ENCODE results near the gene KIAA0586.
A peak's percentile ranks its signal among the peaks of the same experiment; 100 is the strongest.
"Not testable (repeated sequence)": the region's sequence is repeated elsewhere in the genome, so short reads cannot be mapped to it uniquely, and the experiment has no call there.

KIAA0586 gene

GRCh38 chr14:58464652-58465051 lies 37.1 kb downstream of the KIAA0586 start:
- DNase-seq (ENCODE audit: low spot score), result no peak

GRCh38 chr14:58465421-58465820 lies 37.9 kb downstream of the KIAA0586 start:
- no peak for DNase-seq (ENCODE audit: low spot score)

GRCh38 chr14:58466459-58466858 lies 38.9 kb downstream of the KIAA0586 start:
- DNase-seq (ENCODE audit: low spot score), result no peak

- DNase-seq (ENCODE audit: low spot score), result no peak
Observed at GRCh38 chr14:58467575-58467974, 40.1 kb downstream of the KIAA0586 start.

- DNase-seq (ENCODE audit: low spot score), result no peak
Observed at GRCh38 chr14:58469309-58469708, 41.8 kb downstream of the KIAA0586 start.

- no peak for DNase-seq (ENCODE audit: low spot score)
Observed at GRCh38 chr14:58476320-58476719, 48.8 kb downstream of the KIAA0586 start.

DNA sequence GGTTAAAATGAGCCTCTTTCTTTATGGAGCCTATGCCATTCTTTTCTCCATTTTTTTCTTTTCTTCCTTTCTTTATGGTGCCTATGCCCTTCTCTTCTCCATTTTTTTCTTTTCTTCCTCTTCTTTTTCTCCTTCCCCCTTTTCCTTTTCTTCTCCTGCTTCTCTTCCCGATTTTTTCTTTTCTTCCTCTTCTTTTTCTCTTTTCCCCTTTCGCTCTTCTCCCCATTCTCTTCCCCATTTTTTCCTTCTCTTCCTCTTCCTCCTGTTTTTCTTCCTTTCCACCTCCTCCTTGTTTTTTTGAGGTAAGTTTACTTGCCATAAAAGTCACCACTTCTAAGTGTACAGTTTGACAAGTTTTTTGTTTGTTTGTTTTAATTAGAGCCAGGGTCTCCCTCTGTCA lies 50.1 kb downstream of the KIAA0586 start:
- no peak for DNase-seq (ENCODE audit: low spot score)

DNA sequence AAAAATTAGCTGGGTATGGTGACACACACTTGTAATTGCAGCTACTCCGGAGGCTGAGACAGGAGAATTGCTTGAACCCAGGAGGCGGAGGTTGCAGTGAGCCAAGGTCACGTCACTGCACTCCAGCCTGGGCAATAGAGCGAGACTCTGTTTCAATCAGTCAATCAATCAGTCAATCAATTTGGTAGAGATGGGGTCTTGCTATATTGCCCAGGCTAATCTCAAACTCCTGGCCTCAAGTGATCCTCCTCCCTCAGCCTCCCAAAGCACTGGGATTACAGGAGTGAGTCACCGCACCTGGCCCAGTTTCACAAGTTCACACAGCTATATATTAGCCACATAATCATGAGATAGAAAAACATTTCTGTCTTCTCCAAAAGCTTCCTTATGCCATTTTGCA lies 50.8 kb downstream of the KIAA0586 start:
- DNase-seq (ENCODE audit: low spot score), result not testable (repeated sequence)

- DNase-seq (ENCODE audit: low spot score), result no peak
Observed at GRCh38 chr14:58479975-58480374, 52.5 kb downstream of the KIAA0586 start.

DNA sequence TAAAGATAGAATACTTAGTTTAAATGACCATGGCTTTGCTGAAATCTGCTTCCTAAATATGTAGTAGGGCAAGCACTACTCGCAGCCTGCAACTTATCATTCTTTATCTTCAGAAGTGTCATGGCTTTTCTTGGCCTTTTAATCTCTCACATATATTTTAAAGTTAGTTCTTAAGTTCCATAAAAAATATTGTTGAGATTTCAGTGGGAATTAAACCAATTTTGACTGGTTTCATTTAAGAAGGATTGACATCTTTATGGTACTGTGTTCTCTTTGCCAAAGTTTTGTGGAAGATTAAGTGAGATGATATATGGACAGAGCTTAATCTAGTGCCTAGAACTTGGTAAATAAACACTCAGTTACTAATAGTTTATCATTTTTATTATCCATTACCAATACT lies 56.7 kb downstream of the KIAA0586 start:
- DNase-seq (ENCODE audit: low spot score), result no peak

DNA sequence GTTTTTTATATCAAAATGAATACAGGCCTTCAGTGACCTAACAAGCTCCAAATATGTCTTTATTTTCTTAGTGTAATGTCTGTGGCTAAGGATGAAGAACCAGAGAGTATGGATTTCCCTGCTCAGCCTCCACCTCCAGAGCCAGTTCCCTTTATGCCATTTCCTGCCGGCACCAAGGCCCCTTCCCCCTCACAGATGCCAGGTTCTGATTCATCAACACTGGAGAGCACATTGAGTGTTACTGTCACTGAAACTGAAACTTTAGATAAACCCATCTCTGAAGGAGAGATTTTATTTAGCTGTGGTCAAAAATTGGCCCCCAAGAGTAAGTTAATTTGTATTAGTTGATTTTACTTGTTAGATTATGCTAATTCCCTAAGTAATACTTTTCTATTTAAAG lies 61.0 kb downstream of the KIAA0586 start:
- no peak for DNase-seq (ENCODE audit: low spot score)

DNA sequence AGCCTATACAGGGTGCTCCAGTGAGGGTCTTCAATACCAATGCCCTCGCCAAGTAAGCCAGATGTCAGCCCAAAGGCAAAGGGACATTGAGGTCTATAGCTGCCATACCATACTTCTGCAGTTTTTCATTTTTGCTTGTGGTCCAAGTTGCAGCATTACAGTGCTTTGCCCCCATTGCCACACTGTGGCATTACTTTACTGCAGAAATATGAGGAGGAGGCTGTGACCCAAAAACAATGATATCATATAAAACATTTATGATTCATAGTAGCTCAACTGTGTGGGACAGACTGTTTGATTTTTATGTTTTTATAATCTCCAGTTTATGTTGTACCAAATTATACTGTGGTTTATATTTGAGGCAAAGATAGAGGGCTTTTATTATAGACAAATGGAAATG lies 64.1 kb downstream of the KIAA0586 start:
- no peak for DNase-seq (ENCODE audit: low spot score)

GRCh38 chr14:58492044-58492443 lies 64.5 kb downstream of the KIAA0586 start:
- no peak for DNase-seq (ENCODE audit: low spot score)

GRCh38 chr14:58501214-58501816 lies 73.8 kb downstream of the KIAA0586 start:
- DNase-seq (ENCODE audit: low spot score), result peak; percentile 50

DNA sequence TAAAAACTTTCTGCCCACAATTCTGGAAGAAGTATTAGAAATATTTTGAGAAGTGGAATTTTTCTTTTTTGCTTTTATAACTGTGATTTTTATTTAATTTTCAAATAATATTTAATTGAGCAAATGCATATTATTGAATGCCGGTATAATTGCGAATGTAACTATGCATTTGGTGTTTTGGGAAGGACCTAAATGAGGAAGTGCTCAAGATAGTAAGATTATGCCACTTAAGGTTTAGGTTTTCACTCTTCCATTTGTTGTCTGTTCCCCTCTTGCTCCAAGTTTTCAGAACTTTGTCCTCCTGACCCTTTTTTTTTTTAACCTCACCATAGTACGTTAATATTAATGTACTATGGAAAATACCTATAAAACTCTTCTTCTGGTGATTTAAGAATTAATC lies 85.8 kb downstream of the KIAA0586 start:
- no peak for DNase-seq (ENCODE audit: low spot score)

GRCh38 chr14:58517592-58517991 lies 90.1 kb downstream of the KIAA0586 start:
- DNase-seq (ENCODE audit: low spot score), result no peak

DNA sequence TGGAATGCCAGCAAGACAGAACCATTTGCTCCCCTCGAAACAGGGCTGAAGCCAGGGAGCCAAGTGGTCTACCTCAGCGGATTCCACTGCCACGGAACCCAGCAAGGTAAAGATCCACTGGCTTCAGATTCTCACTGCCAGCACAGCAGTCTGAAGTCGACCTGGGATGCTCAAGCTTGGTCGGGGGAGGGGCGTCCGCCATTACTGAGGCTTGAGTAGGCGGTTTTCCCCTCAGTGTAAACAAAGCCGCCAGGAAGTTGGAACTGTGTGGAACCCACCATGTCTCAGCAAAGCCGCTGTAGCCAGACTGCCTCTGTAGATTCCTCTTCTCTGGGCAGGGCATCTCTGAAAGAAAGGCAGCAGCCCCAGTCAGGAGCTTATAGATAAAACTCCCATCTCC lies 98.2 kb downstream of the KIAA0586 start:
- DNase-seq (ENCODE audit: low spot score), result not testable (repeated sequence)

GRCh38 chr14:58533446-58533845 lies 105.9 kb downstream of the KIAA0586 start:
- no peak for DNase-seq (ENCODE audit: low spot score)

DNA sequence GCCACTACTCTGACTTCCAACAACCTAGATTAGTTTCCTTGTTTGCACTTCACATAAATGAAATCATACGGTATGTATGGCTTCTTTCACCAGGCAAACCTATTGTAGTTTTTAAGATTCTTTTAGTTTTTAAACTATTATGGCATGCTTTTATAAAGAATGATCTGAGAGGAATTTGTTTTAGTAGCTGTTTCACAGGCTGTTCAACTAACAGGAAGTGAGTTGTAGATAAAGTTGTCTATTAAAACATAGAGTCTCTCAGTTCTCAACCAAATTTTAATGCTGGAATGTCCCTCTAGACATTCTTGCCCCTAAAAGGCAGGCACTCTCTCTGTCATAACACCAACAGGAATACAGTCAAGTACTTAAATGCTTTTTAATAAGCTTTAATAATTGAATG lies 107.5 kb downstream of the KIAA0586 start:
- no peak for DNase-seq (ENCODE audit: low spot score)

DNA sequence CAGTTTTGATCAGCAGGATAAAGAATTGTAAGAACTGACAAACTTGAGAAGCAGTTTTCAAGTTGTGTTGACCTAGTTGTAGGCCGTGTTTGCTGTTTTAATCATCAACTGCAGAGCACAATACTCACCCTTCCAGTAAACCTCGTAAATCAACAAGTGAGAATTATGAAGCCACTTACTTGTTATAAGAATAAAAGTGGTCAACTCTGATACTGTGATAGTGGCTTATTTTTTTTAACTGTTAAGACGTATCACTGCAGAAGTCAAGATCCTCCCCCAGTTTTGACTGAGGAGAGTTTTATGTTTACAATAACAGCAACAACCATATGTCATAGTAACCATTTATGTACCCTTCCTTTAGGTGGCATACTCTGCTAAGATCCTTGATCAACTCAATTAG lies 109.5 kb downstream of the KIAA0586 start:
- DNase-seq (ENCODE audit: low spot score), result no peak

DNA sequence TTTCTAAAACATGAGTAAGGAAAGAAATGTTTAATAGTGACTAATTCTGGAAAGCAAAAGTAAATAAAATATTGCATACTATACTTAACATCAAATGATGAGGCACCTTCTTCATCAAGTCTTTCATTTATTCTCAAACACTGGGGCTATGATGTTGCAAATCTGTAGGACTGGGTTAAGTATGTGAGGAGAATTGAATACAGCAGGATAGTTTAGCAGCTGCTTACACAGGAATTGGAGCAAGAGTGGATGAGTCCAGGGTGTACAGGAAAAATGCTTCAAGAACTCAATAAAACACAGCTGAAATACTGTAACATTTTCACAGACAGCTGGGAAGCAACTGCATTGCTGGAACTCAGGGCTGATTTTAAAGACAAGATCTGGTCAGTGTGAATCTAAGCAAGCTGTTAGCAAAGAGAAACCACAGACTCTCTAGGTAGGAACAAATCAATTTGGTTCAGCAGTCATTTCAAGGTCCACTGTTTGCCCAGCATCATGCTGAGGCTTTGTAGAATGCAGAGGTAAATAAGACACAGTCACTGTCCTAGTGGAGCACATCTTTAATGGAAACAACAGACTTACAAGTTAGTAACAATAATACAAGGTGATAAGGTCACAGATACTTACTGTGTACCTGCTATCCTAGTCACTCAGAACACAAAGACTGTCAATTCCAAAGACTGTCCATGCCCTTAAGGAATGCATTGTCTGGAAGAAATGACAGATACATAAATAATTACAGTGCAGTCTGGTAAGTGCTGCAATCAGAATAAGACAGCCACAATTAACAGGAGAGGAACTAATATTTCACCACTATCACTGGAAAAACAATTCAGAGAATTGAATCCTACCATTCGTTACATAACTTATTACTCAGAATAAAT lies 113.5 kb downstream of the KIAA0586 start:
- DNase-seq (ENCODE audit: low spot score), result no peak

- DNase-seq (ENCODE audit: low spot score), result no peak
Observed at GRCh38 chr14:58541633-58542022, 114.1 kb downstream of the KIAA0586 start.

DNA sequence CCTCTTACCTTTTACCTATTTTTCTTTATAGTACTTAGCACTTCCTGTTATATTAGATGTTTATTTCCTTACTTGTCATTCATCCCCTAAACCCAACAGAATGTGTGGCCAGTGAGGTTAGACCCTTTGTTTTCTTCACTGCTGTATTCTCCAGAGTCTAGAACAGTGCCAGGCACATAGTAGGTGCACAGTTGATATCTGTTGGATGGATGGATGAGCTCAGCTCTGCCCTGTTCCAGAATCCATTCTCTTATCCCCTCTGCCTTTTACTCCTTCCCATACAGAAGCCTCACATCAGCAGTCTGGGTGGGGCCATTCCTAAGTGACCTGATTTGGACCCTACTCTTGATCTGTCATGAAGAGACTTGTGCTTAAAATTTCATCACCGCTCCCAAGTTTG lies 115.7 kb downstream of the KIAA0586 start:
- no peak for DNase-seq (ENCODE audit: low spot score)

GRCh38 chr14:58547649-58548048 lies 120.1 kb downstream of the KIAA0586 start:
- no peak for DNase-seq (ENCODE audit: low spot score)

All from NAMALWA (cell line).